A549 (cell line): ENCODE results near the gene CATSPERB.

ENCODE experiments used
- CTCF ChIP-seq: fragments of >200 bp; sonication (Bioruptor Twin); formaldehyde crosslinking; IDR thresholded peaks from 3 replicates; pipeline ENCODE4 v1.5.1; 2016
- EP300 ChIP-seq, 2 experiments: fragments of >200 bp; sonication (Bioruptor Twin); formaldehyde crosslinking; IDR thresholded peaks; 2 replicates in 1 of 2; 3 replicates in 1 of 2; pipeline ENCODE4 v1.6.1; 2016 to 2017
- HOXB13 ChIP-seq: fragments of 250-450 bp; sonication (Bioruptor Pico); IDR thresholded peaks from 2 replicates; pipeline ENCODE4 v1.5.0; 2020; ENCODE audit warnings: low read depth, mild to moderate bottlenecking, moderate library complexity
- REST ChIP-seq: fragments of 200-600 bp; sonication (generic); IDR thresholded peaks from 2 replicates; pipeline ENCODE4 v1.6.1; 2016; ENCODE audit warnings: antibody characterized with exemption, mild to moderate bottlenecking, moderate library complexity
- RFX5 ChIP-seq: fragments of 450-650 bp; IDR thresholded peaks from 2 replicates; pipeline ENCODE4 v1.7.1; 2014; ENCODE audit warnings: antibody characterized with exemption, mild to moderate bottlenecking, moderate library complexity

- no peak for TF ChIP-seq CTCF
- no peak for TF ChIP-seq REST
- TF ChIP-seq RFX5, result no peak
- TF ChIP-seq HOXB13 (CRISPR knock-in tag), result no peak
- TF ChIP-seq EP300 (IDR thresholded peaks at IDR 0.05), result no peak
Observed at GRCh38 chr14:91681893-91682563, 49.9 kb downstream of the CATSPERB start.
